ENCODE results near the gene POU2F1.
"Not testable (repeated sequence)": the region's sequence is repeated elsewhere in the genome, so short reads cannot be mapped to it uniquely, and the experiment has no call there.

Gene POU2F1

DNA sequence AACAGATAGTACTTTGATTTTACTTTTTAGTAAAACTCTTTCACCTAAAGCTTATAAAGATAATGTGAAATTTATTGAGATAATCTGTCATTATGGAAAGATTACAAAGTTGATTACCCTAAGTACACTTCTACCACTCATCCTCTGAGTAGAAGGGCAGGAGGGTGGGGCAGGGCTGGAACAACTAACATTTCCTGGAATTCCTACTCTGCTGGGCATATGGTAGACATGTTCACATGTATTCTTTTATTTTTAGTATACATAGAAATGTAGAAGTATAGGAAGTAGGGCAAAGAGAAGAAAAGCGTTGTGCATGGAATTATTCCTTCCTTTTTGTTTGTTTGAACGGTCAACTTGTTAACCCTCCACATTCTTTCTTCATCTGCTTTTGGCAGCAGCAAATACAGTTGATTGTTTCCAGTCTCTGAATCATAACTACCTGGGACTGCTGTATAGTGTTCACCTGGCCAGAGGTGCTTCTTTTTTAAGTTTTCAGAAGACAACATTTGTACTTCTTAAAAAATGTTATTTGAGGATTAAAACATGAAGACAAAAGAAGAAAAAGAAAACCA, 85.1 kb downstream of the POU2F1 start:
- DNase-seq: no peak

DNA sequence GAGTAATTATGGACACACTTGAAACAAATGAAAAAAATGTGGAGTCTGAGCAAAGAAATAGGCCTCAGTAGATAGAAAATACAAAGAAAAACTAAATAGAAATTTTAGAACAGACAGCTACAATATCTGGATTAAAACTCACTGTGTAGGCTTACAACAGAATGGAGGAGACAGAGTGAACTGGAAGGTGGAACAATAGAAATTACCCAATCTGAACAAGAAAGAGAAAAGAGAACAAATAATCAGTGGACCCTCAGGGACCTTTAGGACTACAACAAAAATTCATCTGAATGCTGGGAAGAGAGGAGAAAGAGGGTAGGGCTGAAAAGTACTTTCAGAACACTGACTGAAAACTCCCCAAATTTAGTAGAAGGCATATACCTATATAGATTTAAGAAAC, 90.0 kb downstream of the POU2F1 start:
- no peak for DNase-seq

DNA sequence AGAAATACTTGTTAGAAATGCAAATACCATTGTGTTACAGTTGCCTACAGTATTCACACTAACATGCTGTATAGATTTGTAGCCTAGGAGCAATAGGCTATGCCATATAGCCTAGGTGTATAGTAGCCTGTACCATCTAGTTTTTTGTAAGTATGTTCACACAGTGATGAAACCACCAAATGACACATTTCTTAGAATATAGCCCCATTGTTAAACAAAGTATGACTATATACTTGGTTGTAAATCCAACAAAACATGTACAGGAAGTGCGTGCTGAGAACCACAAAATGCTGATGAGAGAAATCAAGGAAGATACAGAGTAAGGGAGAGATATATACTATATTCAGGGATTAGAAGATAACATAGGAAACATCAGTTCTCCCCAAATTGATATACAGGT, 92.2 kb downstream of the POU2F1 start:
- no peak for DNase-seq

- DNase-seq: no peak
Observed at GRCh38 chr1:167314671-167315070, 94.0 kb downstream of the POU2F1 start.

DNA sequence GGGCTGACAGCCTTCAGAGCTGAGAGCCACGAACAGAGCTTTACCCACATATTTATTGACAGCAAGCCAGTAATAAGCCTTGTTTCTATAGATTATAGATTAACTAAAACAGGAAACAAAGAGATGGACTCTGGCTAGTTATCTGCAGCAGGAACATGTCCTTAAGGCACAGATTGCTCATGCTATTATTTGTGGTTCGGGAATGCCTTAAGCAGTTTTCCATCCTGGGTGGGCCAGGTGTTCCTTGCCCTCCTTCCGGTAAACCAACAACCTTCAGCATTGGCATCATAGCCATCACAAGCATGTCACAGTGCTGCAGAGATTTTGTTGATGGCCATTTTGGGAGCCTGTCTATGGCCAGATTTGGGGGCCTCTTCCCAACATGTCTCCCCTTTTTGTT, 96.8 kb downstream of the POU2F1 start:
- no peak for DNase-seq

GRCh38 chr1:167319206-167319605, 98.5 kb downstream of the POU2F1 start:
- DNase-seq: not testable (repeated sequence)

GRCh38 chr1:167322483-167322882, 101.8 kb downstream of the POU2F1 start:
- no peak for DNase-seq

GRCh38 chr1:167325151-167325550, 104.5 kb downstream of the POU2F1 start:
- no peak for DNase-seq

DNA sequence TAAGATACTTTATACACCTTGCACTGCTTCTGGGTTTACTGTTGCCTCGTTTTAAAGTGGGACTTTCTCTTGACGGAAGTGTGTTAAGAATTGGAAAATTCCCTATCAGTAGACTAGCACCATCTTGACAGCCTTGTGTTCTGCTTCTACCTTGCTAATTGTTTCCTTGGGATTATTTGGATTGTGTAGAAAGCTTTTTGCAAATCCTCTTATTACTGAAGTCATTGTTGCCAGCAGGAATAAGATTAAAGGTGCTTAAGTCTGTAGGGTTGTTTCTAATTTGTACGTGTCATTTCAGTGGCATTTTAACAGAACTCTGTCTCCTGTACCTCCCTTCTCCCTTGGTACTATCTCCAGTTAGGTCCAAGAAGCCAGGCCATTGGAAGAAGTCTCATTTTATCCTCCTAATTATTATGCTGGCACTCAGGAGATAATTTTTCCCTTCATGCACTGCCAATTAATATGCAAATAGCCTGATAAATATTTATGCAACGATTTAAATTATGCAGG, 107.7 kb downstream of the POU2F1 start:
- DNase-seq: no peak

- DNase-seq: peak in 43 of 56 donors; percentile 3 to 68 (median 26)
Observed at GRCh38 chr1:167328816-167329483, 108.3 kb downstream of the POU2F1 start.

- DNase-seq: no peak
Observed at GRCh38 chr1:167330601-167331293, 110.1 kb downstream of the POU2F1 start.

- DNase-seq: no peak
Observed at GRCh38 chr1:167331650-167332049, 111.0 kb downstream of the POU2F1 start.

GRCh38 chr1:167332503-167332902, 111.8 kb downstream of the POU2F1 start:
- DNase-seq: no peak

DNA sequence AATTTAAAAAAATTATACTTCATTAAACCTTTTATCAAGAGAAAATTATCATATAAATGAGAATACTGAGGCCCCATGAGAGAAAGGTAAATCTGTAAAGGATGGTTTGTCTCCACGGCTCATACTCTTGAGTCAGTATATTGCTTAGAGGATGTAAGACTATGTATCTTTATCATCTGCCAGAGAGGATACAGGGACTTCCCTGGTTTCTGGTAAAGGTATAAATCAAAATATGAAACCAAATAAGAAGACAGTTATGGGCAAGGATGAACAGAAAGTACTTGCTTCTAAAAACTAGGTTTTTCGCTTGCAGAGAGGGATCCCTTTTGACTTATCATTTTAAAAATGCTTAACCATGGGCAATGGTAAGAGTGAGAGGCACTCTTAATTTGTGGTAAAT, 112.4 kb downstream of the POU2F1 start:
- no peak for DNase-seq

- DNase-seq: no peak
Observed at GRCh38 chr1:167333703-167334102, 113.0 kb downstream of the POU2F1 start.

- DNase-seq: no peak
Observed at GRCh38 chr1:167339405-167339804, 118.7 kb downstream of the POU2F1 start.

GRCh38 chr1:167342846-167343245, 122.2 kb downstream of the POU2F1 start:
- no peak for DNase-seq

GRCh38 chr1:167344112-167344511, 123.4 kb downstream of the POU2F1 start:
- DNase-seq: no peak

- DNase-seq: peak in 1 of 56 donors; percentile 2
Observed at GRCh38 chr1:167344615-167345385, 124.1 kb downstream of the POU2F1 start.

GRCh38 chr1:167345386-167345733, 124.7 kb downstream of the POU2F1 start:
- no peak for DNase-seq

DNA sequence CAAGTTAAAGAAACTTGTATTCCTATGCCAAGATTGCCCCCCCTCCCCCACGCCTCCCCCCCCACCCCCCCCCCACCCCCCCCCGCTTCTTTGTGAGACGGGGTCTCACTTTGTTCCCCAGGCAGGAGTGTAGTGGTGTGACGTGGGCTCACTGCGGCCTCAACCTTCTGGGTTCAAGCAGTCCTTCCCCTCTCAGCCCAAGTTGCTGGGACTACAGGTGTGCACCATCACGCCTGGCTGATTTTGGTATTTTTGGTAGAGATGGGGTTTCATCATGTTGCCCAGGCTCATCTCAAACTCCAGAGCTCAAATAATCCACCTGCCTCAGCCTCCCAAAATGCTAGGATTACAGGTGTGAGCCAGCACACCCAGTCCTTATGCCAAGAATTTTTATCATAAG, 136.6 kb downstream of the POU2F1 start:
- DNase-seq: no peak

DNA sequence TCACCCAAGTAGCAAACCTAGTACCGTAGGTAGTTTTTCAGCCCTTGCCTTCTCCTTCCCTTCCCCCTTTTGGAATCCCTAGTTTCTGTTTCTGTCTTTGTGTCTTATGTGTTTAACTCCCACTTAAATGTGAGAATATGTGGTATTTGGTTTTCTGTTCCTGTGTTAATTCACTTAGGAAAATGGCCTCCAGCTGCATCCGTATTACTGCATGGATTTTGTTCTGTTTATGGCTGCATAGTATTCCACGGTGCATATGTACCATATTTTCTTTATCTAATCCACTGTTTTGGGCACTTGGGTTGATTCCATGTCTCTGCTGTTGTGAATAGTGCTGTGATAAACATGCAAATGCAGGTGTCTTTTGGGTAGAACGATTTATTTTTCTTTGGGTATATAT, 138.6 kb downstream of the POU2F1 start:
- DNase-seq: no peak

All from amygdala (tissue), 56 donors.